Hippocampal formation (tissue), 2 donors: Measurements from ENCODE around the gene TIMM44.

Source experiments
- DNase-seq, 2 donors: peaks; one replicate each; lab custom pipeline; 2025; lab: John Stamatoyannopoulos, UW

The TIMM44 gene, protein sequence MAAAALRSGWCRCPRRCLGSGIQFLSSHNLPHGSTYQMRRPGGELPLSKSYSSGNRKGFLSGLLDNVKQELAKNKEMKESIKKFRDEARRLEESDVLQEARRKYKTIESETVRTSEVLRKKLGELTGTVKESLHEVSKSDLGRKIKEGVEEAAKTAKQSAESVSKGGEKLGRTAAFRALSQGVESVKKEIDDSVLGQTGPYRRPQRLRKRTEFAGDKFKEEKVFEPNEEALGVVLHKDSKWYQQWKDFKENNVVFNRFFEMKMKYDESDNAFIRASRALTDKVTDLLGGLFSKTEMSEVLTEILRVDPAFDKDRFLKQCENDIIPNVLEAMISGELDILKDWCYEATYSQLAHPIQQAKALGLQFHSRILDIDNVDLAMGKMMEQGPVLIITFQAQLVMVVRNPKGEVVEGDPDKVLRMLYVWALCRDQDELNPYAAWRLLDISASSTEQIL

DNA sequence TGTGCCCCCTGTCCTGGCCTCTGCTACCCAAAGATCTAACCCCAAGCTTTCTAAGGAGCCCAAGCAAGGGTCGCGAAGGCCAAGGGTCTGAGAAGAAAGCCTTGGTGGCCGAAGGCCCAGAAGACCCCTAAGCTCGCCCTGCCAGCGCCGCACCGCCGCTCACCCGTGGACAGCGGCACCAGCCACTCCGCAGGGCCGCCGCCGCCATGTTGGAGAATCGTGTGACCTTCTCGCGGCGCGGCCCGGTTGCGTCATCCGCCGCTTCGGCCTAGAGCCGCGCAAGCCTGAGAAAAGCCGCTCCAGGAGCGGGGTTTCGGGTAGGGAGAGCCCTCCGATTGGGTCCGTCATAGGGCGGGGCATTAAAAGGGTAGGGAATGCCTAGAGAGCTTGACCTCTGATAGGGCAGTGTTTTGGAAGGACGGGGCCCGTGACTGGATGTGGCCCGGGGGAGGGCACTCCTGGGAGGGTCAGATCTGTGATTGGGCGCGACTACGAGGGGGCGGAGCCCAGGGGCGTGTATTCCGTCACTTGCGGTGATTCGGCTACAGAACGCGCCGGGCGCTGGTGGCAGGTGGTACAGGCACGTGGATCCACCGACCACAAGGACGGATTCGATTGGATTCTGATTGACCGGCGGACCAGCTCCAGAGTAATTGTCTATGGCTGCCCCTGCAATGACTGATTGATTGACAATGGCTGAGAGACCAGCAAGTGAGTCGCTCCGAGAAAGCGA, at the start of gene TIMM44:
Gene TIMM44, minus strand, starts transcription at position 223 of the 733 bp plus-strand sequence. Its CDS starts 15 bp downstream, at position 208.
- peak; percentile 99 for DNase-seq

DNA sequence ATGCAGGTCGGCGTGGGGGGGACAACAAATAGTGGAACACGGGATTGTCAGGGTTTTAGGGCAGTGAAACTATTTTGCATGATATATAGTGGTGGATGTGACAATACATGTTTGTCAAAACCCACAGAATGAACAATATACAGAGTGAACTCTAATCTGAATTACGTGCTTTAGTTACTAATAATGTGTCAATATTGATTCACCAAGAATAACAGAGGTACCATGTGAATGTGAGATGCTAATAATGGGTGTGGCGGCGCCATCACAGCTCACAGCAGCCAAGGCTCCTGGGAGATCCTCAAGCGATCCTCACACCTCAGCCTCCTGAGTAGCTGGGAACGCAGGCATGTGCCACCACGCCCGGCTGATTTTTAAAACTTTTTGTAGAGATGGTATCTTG, 49.1 kb upstream of the TIMM44 start:
- no peak for DNase-seq

DNA sequence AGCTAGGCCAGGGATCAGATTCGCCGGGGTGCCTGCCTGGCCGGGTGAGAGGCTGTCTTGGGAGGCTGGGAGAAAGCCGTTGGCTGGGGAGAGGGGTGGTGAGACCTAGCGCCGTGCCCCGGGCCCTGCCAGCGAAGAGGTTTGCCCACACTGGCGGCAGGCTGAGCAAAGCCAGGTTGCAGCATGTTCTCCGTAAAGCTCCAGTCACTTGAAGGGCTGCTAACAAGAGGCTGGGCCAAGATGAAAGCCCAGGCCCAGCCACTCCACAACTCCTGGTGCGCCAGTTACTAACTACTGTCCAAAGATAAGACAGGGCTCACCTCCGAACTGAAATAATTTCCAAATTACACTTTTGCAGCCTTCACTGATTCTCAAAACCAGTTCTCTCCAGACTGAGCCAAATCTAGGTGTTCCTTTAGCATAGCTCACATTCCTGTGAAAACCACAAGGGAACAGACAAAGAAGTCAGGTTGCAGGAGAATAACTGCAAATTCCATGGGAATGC, 45.7 kb upstream of the TIMM44 start:
- DNase-seq = no peak

DNA sequence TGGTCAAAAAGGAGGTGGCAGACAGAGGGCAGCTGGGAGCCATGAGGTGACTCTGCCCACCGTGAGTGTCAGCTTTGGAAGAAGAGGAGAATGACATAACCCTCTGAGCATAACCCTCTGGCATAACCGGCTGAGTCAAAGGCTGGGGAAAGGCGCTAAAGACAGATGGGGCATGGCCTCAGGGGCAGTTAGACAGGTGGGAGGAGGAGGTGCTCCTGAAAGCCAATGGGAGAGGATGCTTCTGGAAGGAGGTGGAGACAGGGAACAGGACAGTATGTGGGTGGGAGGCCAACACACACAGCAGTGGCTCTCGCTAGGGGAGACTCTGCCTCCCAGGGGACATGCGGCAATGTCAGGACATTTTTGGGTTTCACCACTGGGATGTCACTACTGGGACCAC, 44.8 kb upstream of the TIMM44 start:
- no peak for DNase-seq

DNA sequence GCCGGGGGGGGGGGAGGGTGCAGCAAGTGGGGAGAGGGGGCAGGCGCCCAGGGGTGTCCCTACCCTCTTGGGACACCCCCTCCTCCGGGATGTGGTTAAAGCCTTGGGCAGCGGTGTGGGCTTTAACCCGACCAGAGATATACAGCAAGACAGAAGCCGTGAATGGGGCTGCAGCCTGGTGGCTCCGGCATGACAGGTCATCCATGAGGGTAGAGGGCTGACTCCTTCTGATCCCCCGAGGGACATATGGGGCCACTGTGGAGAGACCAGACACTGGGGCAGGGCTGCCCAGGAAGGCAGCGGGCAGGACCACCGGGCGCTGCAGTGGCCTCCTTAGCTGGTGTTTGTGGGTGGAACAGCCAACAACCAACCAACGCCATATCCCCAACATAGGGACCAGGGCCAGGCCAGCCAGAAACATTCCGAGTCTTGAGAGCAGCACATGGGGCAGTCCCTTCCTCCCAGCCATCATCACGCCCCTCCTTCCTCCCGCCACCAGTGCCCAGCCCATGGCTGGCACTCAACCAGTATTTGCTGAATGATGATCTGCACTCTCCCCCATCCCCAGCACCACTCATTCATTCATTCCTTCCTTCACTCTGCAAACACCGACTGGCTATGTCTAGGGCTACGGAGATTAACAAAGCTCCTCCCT, 43.8 kb upstream of the TIMM44 start:
- no peak for DNase-seq

DNA sequence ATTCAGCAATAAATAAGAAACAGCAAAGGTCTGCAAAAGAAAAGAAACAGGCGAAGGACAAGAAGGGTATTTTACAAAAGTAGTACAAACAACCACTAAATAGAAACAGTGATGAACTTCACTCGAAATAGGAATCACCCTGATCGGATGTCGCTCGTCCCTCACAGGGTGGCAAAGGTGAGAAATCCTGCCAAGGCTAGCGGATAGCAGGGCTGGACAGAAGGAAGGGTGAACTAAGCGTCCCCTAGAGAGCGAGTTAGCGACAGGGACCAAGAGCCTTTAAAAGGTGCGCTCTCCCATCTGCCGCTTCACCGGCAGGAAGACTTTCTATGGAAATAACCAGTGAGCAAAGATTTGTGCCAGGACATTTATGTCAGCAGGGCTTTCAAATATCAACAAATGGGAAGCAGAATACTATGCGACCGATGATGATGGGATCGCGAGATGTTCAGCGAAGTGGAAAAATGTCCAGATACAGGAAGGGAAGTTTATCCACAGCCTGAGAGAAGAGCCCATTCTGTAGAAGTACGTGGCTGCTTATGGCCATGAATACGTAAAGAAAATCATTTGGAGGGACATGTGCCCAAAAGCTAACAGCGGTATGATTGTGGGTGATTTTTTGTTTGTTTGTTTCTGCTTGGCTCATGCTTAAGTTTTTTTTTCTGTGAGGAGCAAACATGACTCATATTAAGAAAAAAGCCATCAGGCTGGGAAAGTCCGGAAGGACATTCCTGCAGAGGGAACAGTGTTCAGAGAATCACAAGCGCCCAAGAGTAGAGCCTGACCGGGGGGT, 43.1 kb upstream of the TIMM44 start:
- no peak for DNase-seq

DNA sequence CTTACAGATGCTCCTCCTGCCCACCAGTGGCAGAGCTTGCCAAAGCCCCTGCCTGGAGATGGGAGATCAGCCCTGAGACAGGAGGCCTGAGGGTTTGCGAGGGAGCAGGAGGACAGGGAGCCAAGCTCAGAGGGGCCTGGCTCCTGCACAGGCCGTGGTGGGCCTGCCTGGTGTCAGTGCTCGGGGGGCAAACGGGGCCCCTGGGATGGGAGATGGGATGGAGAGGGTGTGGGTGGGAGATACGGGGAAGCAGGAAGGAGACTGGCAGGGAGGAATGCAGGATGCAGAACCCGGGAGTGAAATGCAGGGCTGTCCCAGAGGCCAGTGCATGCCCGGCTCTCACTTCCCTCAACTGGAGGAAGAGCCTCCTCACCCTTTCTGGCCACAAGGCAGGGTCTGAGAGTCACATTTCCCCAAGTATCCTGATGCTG, 42.0 kb upstream of the TIMM44 start:
- no peak for DNase-seq

DNA sequence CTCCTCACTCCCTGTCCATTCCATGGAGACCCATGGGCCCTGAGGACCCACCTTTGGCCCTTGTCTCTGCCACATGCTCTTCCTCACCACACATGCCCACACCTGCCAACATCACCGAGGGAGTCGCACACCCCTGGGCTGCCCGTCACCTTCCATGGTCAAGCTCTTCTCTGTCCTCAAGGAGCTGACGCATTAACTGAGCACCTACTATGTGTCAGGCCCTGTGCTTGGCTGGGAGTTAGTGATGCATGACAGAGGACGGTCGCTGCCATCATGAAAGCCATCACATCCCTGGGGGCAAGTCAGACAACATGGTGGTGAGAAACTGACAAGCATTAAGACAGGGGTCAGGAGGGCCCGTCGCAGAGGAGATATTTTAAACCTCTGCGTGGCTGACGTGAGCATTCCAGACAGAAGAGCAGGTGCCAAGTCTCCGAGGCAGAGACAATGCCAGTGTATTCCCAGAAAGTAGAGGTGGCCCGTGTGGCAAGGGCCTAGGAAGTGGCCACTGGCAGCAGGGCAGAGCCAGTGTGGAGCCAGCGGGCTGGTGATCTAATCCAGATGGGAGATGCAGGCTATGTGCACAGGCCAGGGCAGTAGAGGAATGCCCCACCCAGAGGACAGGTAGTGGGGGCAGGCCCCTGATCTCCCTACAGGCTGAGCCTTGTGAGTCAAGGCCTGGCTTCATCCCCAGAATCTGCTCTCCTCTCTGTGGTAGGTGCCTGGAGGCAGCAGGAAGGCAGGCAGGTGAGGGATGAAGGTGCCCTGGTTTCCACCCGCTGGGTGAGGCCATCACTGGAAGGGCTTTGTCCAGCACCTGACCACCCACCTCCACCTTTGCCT, 40.8 kb upstream of the TIMM44 start:
- no peak for DNase-seq

DNA sequence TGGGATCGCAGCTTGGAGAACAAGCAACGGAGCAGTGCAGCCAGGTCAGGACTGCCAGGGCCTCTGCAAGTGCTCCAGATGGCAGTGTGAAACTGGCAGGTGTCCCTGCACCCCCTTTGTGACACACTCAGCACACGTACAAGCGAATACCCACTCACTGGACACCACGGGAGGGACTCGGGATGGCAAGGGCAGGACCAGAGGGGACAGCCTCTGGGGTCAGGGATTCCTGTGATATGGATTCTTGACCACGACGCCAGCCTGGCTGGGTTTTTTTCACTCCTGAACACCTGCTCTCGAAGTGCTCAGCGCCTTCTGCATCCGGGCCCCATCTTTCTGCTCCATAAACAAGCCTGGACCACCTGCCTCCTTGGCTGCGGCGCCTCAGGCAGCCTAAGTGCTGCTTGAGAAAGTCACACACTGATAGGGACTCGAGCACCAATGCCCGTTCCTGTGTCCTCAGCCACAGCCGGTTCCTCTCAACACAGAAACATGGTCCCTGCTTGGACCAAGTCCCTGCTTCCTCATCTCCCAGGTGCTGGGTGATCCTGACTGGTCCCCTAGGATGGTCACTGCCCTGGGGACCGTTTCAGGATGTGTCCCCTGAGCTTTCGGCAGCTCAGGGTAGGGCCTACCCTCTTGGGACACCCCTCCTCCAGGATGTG, 40.0 kb upstream of the TIMM44 start:
- no peak for DNase-seq

DNA sequence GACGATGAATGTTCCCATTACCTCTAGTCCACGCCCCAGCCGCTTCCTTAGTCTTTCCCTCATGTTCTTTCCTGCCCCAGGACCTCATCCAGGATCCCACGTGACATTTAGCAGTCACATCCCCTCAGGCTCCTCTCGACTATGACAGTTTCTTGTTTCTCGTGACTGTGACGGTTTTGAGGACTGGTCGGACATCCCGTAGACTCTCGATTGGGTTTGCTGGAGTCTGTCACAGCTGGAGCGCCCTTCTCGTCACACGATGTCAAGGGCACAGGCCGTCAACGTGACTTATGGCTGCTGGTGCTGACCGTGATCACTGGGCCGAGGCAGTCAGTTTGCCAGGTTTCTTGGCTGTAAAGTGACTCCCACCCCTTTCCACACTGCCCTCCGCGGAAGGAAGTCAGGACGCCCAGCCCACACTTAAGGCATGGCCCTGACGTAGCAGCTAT, 39.2 kb upstream of the TIMM44 start:
- no peak for DNase-seq

DNA sequence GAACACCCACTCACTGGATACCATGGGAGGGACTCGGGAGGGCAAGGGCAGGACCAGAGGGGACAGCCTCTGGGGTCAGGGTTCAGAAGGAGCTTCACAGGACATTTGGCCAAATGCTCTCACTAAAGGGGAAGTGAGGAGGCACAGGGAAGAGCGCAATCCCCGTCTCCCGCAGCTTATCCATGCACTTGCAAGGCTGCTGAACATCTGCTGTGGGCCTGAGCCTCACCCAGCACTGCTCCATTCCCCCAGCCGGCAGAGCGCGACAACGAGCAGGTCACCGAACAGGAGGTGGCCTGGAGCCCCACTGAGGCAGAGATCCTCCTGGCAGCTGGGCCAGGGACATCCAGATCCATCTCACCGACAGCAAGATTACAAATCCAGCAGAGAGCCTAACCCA, 38.6 kb upstream of the TIMM44 start:
- no peak for DNase-seq

DNA sequence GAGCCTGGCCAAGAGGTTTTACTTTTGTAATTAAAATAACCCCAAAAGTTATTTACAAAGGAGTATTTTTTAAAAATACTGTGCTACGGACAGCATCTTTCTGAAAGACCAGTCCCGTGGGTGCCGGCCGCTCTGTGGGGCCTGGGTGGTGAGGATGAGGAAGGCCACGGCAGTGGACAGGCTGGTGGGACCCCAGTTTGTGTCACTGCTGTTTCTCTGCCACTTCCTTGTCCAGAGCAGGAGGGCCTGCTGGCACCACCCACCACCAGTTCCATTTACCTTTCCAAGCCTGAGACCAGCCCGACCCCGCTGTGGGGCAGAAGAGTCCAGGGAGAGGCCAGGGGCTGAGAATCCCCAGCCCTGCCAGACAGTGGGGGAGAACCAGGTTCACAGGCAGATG, 38.2 kb upstream of the TIMM44 start:
- no peak for DNase-seq

DNA sequence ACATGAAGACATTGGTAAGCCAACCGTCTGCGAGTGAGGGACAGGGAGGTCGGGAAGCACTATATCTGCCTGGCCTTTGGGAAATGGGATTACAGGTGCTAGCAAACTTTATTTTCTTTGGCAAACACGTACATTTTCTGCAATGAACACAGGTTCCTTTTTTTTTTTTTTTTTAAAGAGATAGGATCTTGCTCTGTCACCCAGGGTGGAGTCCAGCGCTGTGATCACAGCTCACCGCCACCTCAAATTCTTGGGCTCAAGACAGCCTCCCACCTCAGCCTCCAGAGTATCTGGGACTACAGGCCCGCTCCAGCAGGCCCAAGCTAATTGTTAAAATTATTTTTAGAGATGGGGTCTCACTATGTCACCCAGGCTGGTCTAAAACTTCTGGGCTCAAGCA, 37.7 kb upstream of the TIMM44 start:
- no peak for DNase-seq

DNA sequence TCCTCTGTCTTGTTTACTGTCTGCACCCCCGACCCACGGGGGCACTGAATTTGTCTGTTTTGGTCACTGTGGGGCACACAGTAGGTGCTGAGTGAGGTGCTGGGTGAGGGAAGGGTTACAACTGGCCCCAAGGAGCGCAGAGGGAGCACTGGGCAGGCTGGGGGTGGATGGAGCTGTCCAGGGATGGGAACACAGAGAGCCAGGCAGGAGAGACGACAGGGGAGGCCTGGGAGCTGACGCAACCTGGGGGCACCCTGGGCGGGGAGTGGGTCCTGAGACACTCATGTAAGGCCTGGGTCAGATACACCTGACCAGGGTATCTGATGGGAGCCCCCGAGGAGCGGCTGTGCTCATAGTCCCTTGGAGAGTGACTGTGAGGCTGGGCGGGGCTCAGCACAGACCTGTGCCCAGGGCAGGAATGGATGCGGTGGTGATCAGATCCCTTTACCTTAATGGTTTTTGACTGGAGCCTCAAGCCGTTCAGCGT, 37.2 kb upstream of the TIMM44 start:
- DNase-seq = no peak

DNA sequence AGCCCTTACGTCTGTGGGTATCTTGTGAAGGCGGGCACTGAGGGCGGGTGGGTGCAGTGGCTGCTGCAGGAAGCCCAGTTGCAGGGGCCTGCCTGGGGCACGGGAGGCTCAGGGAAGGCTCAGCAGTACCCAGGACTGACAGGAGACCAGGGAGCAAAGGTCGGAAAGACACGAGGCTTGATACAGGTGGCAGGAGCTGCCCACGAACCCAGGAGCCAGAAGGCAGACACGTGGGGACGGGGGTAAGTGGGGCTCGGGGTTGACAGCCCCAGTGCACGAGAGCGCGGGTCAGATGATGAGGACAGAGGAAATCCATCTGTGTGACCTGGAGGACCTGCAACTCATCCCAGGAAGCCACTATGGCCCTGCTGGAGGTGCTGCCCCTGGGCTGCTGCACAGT, 36.7 kb upstream of the TIMM44 start:
- DNase-seq = no peak

DNA sequence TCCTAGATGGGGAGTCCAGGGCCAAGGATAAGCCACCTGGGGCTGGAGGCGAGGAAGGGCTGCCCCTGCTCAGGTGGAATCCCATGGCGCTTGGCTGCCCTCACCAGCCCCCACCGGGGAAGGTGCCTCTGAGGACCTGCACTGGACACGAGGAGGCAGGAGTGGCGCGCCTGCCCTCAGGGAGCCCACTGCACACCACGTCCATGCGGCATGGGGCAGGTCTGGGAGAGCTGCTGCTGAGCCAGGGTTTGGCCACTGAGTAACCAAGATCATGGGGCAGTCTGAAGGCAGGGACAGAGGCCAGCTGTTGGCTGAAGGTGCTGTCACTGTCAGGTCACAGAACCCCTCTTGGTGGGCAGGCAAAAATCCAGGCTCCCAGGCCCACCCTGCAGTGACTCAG, 36.1 kb upstream of the TIMM44 start:
- no peak for DNase-seq

DNA sequence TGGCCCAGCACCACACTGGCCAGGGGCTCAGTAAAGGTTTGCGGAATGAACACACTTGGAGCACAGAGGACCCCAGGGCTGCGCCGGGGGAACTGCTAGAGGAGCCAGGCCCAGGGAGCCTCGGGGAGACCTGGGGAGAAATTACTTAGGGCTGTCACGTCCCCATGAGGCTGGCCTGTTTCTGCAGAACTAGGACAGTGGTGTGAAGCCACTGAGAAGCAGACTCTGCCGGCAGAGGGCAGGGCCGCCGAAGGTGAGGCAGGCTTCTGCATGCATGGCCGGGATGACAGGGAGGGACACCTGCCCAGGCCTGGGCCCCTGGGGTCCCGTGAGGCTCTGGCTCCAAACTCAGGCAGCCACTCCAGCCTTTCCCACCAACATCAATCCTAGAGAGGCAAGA, 35.5 kb upstream of the TIMM44 start:
- no peak for DNase-seq

DNA sequence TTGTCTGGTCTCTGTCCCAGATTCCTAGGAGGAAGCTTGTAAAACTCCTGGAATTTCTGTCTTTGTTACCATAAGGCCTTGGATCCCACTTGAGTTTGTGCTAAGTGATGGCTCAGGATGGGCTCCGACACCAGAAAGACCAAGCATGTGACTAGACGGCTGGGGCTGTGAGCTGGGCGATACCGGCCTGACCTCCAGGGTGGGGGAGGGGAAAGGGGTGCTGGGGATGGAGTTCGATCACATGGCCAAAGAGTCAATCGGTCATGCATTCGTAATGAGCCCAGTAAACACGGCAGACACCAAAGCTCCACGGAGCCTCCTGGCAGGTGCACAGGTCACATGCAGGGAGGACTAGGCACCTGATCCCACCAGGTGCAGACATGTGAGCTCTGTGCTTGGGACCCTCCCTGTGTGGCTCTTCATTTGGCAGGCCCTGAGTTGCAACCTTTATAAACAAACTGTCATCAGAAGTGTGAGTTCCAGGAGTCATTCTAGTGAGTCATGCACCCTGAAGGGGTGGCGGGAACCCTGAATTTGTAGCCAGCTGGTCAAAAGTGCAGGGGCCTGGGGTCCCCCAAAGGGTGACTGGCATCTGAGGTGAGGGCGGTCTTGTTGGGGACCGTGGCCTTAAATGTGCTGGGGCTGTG, 34.8 kb upstream of the TIMM44 start:
- no peak for DNase-seq

DNA sequence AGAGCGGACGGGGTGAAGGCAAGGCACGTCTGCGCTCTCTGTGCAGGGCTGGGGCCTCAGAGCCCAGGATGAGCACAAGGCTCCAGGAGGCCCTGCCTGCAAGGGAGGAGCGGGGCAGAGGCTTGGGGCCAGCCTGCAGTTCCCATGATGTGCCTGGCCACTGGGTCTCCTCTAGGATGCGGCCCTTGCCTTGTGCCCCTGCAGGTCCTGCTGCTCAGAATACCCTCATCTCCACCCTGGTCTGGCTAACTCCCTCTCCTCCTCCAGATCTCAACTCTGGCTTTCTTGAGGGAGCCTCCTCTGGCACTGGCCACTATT, 34.2 kb upstream of the TIMM44 start:
- no peak for DNase-seq
